Activated T-cell treated with anti-CD3 and anti-CD28 coated beads, Interleukin-2, amount 50 U/mL, for 72 hours (primary cell): Measurements from ENCODE around the gene MCRIP1. TPM values are rescaled to one million over a fixed set of nuclear protein-coding genes. Genes with fewer than 3 reads are reported as not detected.

Experiments used
- ATAC-seq, 2 donors: fragments of 150-1000 bp; cut with Tn5 transposase; replicated peaks in 1 of 2; 2 replicates each; pipeline ENCODE4 v1.10.0; 2021; ENCODE audit warnings: moderate library complexity in 2 of 2, mild to moderate bottlenecking in 1 of 2
- DNase-seq, 2 donors: peaks; one replicate each; pipeline ENCODE4 v3.0.0; 2021 to 2022; ENCODE audit warnings: mixed read lengths in 1 of 2
- H3K27ac Mint-ChIP-seq: one replicate; pipeline ENCODE4 v1.8.0; 2022; ENCODE audit warnings: mild to moderate bottlenecking, moderate library complexity, mixed read lengths
- H3K27me3 Mint-ChIP-seq: one replicate; pipeline ENCODE4 v1.8.0; 2022; ENCODE audit warnings: low read depth, mixed read lengths
- H3K36me3 Mint-ChIP-seq, 2 donors: one replicate each; pipeline ENCODE4 v1.8.0; 2022; ENCODE audit warnings: mixed read lengths in 2 of 2, mild to moderate bottlenecking in 1 of 2; ENCODE audit not compliant: insufficient read depth in 2 of 2
- H3K4me1 Mint-ChIP-seq: one replicate; pipeline ENCODE4 v1.8.0; 2022; ENCODE audit warnings: low read depth, mixed read lengths
- H3K4me3 Mint-ChIP-seq, 2 donors: one replicate each; pipeline ENCODE4 v1.8.0; 2022; ENCODE audit warnings: mild to moderate bottlenecking in 2 of 2, mixed read lengths in 2 of 2, moderate library complexity in 2 of 2
- H3K9me3 Mint-ChIP-seq, 2 donors: one replicate each; pipeline ENCODE4 v1.8.0; 2022; ENCODE audit warnings: mixed read lengths in 2 of 2
- total RNA-seq, 2 donors: library from RNA; stranded (reverse); gene quantifications; one replicate each; pipeline ENCODE4 v1.2.3, GENCODE V29; 2022

MCRIP1 gene
- total RNA-seq, 2 donors from 2014 or later, result 61.9 to 77.2 TPM

- Mint-ChIP-seq H3K4me3 (no peak overlapping the region), H3K27ac (no peak overlapping the region), H3K27me3 (peaks cover 35% of the 10 kb centered on the region), H3K36me3 (no peaks in the 10 kb centered on the region), H3K9me3 (no peaks in the 10 kb centered on the region), H3K4me1 (no peaks in the 10 kb centered on the region)
- DNase-seq (no peak), ATAC-seq (peak in 1 of 2 donors; percentile 15)
These were observed 26.5 kb downstream of the MCRIP1 start for GRCh38 chr17:81806461-81807209.

- H3K27ac Mint-ChIP-seq, result no peak overlapping the region
- ATAC-seq, result no peak
- no peak for DNase-seq
- H3K9me3 Mint-ChIP-seq, result no peaks in the 10 kb centered on the region
- peaks cover 38% of the 10 kb centered on the region for H3K27me3 Mint-ChIP-seq
- no peaks in the 10 kb centered on the region for H3K36me3 Mint-ChIP-seq
- H3K4me1 Mint-ChIP-seq, result no peaks in the 10 kb centered on the region
- no peak overlapping the region for H3K4me3 Mint-ChIP-seq
These were observed 27.2 kb downstream of the MCRIP1 start for GRCh38 chr17:81805707-81806460.

GRCh38 chr17:81804559-81805399, 28.3 kb downstream of the MCRIP1 start:
- H3K4me3 Mint-ChIP-seq, result no peak overlapping the region
- ATAC-seq (no peak), DNase-seq (no peak)
- no peaks in the 10 kb centered on the region for H3K4me1 Mint-ChIP-seq
- no peaks in the 10 kb centered on the region for H3K9me3 Mint-ChIP-seq
- H3K36me3 Mint-ChIP-seq, result no peaks in the 10 kb centered on the region
- H3K27ac Mint-ChIP-seq, result no peak overlapping the region
- H3K27me3 Mint-ChIP-seq, result peaks cover 38% of the 10 kb centered on the region

- peak within 1 kb of the TSS in 1 of 2 donors; percentile 31 for H3K4me3 Mint-ChIP-seq
- no peaks in the 10 kb centered on the region for H3K9me3 Mint-ChIP-seq
- no peak for ATAC-seq
- no peak for DNase-seq
- no peak within 1 kb of the TSS for H3K27ac Mint-ChIP-seq
- no peaks in the 10 kb centered on the region for H3K36me3 Mint-ChIP-seq
- H3K27me3 Mint-ChIP-seq, result peaks cover 31% of the 10 kb centered on the region
- no peaks in the 10 kb centered on the region for H3K4me1 Mint-ChIP-seq
These were observed 29.1 kb downstream of the MCRIP1 start, which contains the start of gene GCGR for GRCh38 chr17:81803728-81804558. Gene GCGR, plus strand, starts transcription at chr17:81804150. Its CDS starts 4,869 bp downstream, at chr17:81809019.

- ATAC-seq, result no peak
- H3K27me3 Mint-ChIP-seq, result peaks cover 28% of the 10 kb centered on the region
- no peak for DNase-seq
- peak overlapping the region in 1 of 2 donors; percentile 31 for H3K4me3 Mint-ChIP-seq
- no peaks in the 10 kb centered on the region for H3K36me3 Mint-ChIP-seq
- no peaks in the 10 kb centered on the region for H3K4me1 Mint-ChIP-seq
- no peaks in the 10 kb centered on the region for H3K9me3 Mint-ChIP-seq
- no peak overlapping the region for H3K27ac Mint-ChIP-seq
These were observed 30.0 kb downstream of the MCRIP1 start for GRCh38 chr17:81802856-81803643.

- H3K4me3 Mint-ChIP-seq, result no peak overlapping the region
- no peak overlapping the region for H3K27ac Mint-ChIP-seq
- H3K4me1 Mint-ChIP-seq, result no peaks in the 10 kb centered on the region
- H3K9me3 Mint-ChIP-seq, result no peaks in the 10 kb centered on the region
- DNase-seq (no peak), ATAC-seq (no peak)
- no peaks in the 10 kb centered on the region for H3K36me3 Mint-ChIP-seq
- H3K27me3 Mint-ChIP-seq, result peaks cover 22% of the 10 kb centered on the region
These were observed 30.9 kb downstream of the MCRIP1 start for GRCh38 chr17:81802048-81802758.

- no peaks in the 10 kb centered on the region for H3K4me1 Mint-ChIP-seq
- H3K36me3 Mint-ChIP-seq, result no peaks in the 10 kb centered on the region
- ATAC-seq (no peak), DNase-seq (no peak)
- no peak overlapping the region for H3K27ac Mint-ChIP-seq
- peaks cover 22% of the 10 kb centered on the region for H3K27me3 Mint-ChIP-seq
- H3K9me3 Mint-ChIP-seq, result no peaks in the 10 kb centered on the region
- no peak overlapping the region for H3K4me3 Mint-ChIP-seq
These were observed 31.8 kb downstream of the MCRIP1 start for GRCh38 chr17:81801327-81801726.

- Mint-ChIP-seq H3K27me3 (no peaks in the 10 kb centered on the region), H3K4me1 (no peaks in the 10 kb centered on the region), H3K27ac (no peak overlapping the region), H3K4me3 (no peak overlapping the region), H3K36me3 (no peaks in the 10 kb centered on the region), H3K9me3 (no peaks in the 10 kb centered on the region)
- DNase-seq (no peak), ATAC-seq (no peak)
These were observed 38.6 kb downstream of the MCRIP1 start for GRCh38 chr17:81794509-81794908.

- no peaks in the 10 kb centered on the region for H3K36me3 Mint-ChIP-seq
- ATAC-seq, result no peak
- no peaks in the 10 kb centered on the region for H3K9me3 Mint-ChIP-seq
- H3K4me3 Mint-ChIP-seq, result no peak overlapping the region
- no peak overlapping the region for H3K27ac Mint-ChIP-seq
- no peaks in the 10 kb centered on the region for H3K27me3 Mint-ChIP-seq
- no peaks in the 10 kb centered on the region for H3K4me1 Mint-ChIP-seq
- no peak for DNase-seq
These were observed 39.0 kb downstream of the MCRIP1 start for GRCh38 chr17:81794074-81794476.

- Mint-ChIP-seq H3K27ac (no peak overlapping the region), H3K36me3 (no peaks in the 10 kb centered on the region), H3K4me3 (no peak overlapping the region), H3K27me3 (no peaks in the 10 kb centered on the region), H3K4me1 (no peaks in the 10 kb centered on the region), H3K9me3 (no peaks in the 10 kb centered on the region)
- no peak for DNase-seq
- no peak for ATAC-seq
These were observed 40.1 kb downstream of the MCRIP1 start for GRCh38 chr17:81792675-81793615.
